Vagina (tissue), 2 donors: ENCODE results near the gene RAP1B. TPM values are rescaled to one million over a fixed set of nuclear protein-coding genes. Genes with fewer than 3 reads are reported as not detected.

Source experiments
- DNase-seq, 2 donors: peaks; one replicate each; pipeline ENCODE4 v3.0.0-alpha.2; 2017; ENCODE audit errors: extremely low spot score in 2 of 2
- H3K27ac ChIP-seq: fragments of 200-600 bp; sonication (generic); one replicate; pipeline ENCODE4 v1.5.1; 2019
- H3K27me3 ChIP-seq: fragments of 200-600 bp; sonication (generic); one replicate; pipeline ENCODE4 v1.5.1; 2019
- H3K36me3 ChIP-seq, 2 donors: fragments of 200-600 bp; sonication (generic); one replicate each; pipeline ENCODE4 v1.5.1; 2017 to 2019
- H3K4me1 ChIP-seq: fragments of 200-600 bp; sonication (generic); one replicate; pipeline ENCODE4 v1.5.1; 2019
- H3K4me3 ChIP-seq, 2 donors: fragments of 200-600 bp; sonication (generic); 1 replicate in 1 of 2; 2 replicates in 1 of 2; pipeline ENCODE4 v1.5.1; 2016 to 2019
- H3K9me3 ChIP-seq: fragments of 200-600 bp; sonication (generic); one replicate; pipeline ENCODE4 v1.5.1; 2019
- CTCF ChIP-seq, 3 experiments: fragments of 450-650 bp in 2 of 3; fragments of 200-600 bp in 1 of 3; sonication (generic) in 1 of 3; IDR thresholded peaks; one replicate each; pipeline ENCODE4 v1.5.1; 2017 to 2019; ENCODE audit warnings: antibody characterized with exemption in 3 of 3, mild to moderate bottlenecking in 2 of 3, moderate library complexity in 2 of 3
- POLR2A ChIP-seq, 2 donors: fragments of 450-650 bp; IDR thresholded peaks; one replicate each; pipeline ENCODE4 v1.6.1; 2017; ENCODE audit warnings: antibody characterized with exemption in 2 of 2, mild to moderate bottlenecking in 2 of 2, moderate library complexity in 2 of 2
- POLR2AphosphoS5 ChIP-seq, 2 donors: sonication (generic); formaldehyde crosslinking; IDR thresholded peaks; one replicate each; pipeline ENCODE4 v1.9.0; 2017; ENCODE audit warnings: antibody characterized with exemption in 2 of 2, mild to moderate bottlenecking in 2 of 2, low read depth in 1 of 2; ENCODE audit not compliant: insufficient read depth in 1 of 2
- intact Hi-C: fragments of 100-400 bp; cut with DNase I; formaldehyde crosslinking; loops from one replicate; pipeline ENCODE4 v1.15.1; 2023
- total RNA-seq: library from RNA; depleted of rRNA; stranded (reverse); fragments of >200 nt; gene quantifications from one replicate; pipeline ENCODE4 v1.2.3, GENCODE V29; 2016

RAP1B gene
- total RNA-seq = 169 TPM

DNA sequence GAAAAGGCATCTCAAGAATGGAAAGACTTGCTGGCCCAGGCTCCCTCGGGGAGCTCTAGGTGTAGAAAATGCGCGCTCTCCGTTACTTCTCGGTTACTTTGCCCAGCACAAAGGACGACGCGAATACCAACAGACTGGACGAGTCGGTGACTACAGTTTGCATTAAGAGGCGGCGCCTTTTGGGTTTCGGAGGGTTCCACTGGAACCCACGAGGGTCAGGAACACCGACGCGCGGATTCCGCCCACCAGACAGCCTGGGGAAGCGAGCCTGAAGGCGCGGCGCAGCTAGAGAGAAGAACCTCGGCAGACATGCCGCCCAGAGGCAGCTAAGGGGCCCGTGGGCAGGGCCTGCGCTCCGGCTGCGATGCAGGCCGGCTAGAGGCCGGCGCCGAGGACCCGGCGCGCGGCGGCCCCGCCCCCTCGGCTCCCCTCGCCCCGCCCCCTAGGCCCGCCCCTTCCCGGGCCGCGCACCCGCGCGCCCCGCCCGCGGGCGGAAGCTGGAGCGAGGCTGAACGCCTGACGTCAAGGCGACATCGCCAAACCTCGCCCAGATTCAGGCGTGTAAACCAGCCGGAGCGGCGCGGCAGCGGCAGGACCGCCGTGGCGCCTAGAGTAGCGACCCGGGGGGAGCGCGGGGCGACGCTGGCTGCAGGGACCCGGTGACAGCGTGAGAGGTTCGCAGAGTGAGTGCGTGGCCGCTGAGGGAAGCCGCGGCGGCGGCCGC is at the start of gene RAP1B:
RAP1B (plus strand) TSS at position 530 of the 724 bp plus-strand sequence. CDS start 37,826 bp downstream, outside the sequence.
- TF ChIP-seq CTCF (IDR thresholded peaks at IDR 0.05) = no peak
- TF ChIP-seq POLR2A (IDR thresholded peaks at IDR 0.05) = peak in 1 of 2 donors; percentile 94
- peak; percentile 13 to 96 for TF ChIP-seq POLR2AphosphoS5 (IDR thresholded peaks at IDR 0.05; ENCODE audit: insufficient read depth in 1 of 2, low read depth in 1 of 2)
- peak in 1 of 2 donors; percentile 91 for DNase-seq
- intact Hi-C loops = no loop called here

GRCh38 chr12:68561830-68562229 is 48.9 kb upstream of the RAP1B start:
- H3K36me3 ChIP-seq = no peaks in the 10 kb centered on the region
- TF ChIP-seq CTCF (IDR thresholded peaks at IDR 0.05) (no peak), POLR2A (IDR thresholded peaks at IDR 0.05) (no peak), POLR2AphosphoS5 (IDR thresholded peaks at IDR 0.05; ENCODE audit: insufficient read depth in 1 of 2, low read depth in 1 of 2) (no peak)
- no peaks in the 10 kb centered on the region for H3K9me3 ChIP-seq
- H3K4me3 ChIP-seq = no peak overlapping the region
- no peaks in the 10 kb centered on the region for H3K27me3 ChIP-seq
- no peak for DNase-seq
- no peak overlapping the region for H3K27ac ChIP-seq
- peaks cover 13% of the 10 kb centered on the region for H3K4me1 ChIP-seq
- intact Hi-C loops = no loop called here

More for the DNA sequence above, at the start of gene RAP1B:
- peak within 1 kb of the TSS; percentile 86 to 93 for H3K4me3 ChIP-seq
- H3K27me3 ChIP-seq = no peaks in the 10 kb centered on the region
- no peaks in the 10 kb centered on the region for H3K9me3 ChIP-seq
- peaks cover 45% of the 10 kb centered on the region for H3K4me1 ChIP-seq
- no peaks in the 10 kb centered on the region for H3K36me3 ChIP-seq
- H3K27ac ChIP-seq = peak within 1 kb of the TSS; percentile 99

DNA sequence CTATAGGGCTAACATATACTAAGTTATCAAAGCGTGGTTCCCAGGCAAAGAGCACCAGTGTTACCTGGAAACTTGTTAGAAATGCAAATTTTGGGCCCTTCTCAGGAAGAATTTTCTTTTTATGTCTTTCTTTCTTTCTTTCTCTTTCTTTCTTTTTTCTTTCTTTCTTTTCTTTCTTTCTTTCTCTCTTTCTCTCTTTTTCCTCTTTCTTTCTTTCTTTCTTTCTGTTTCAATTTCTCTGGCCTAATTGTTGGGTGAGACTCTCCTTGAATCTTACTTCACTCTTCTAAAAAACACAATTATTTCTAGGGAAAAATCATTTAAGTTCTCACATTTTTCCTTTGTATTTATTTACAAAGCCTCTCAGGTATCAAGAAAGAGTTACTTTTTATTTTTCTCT is 46.5 kb upstream of the RAP1B start:
- intact Hi-C loops = no loop called here
- Histone ChIP-seq H3K36me3 (no peaks in the 10 kb centered on the region), H3K4me1 (peaks cover 13% of the 10 kb centered on the region), H3K27me3 (no peaks in the 10 kb centered on the region), H3K27ac (no peak overlapping the region), H3K9me3 (no peaks in the 10 kb centered on the region), H3K4me3 (no peak overlapping the region)
- no peak for TF ChIP-seq POLR2A (IDR thresholded peaks at IDR 0.05)
- no peak for TF ChIP-seq POLR2AphosphoS5 (IDR thresholded peaks at IDR 0.05; ENCODE audit: insufficient read depth in 1 of 2, low read depth in 1 of 2)
- no peak for TF ChIP-seq CTCF (IDR thresholded peaks at IDR 0.05)
- DNase-seq = no peak

GRCh38 chr12:68565391-68565903 is 45.3 kb upstream of the RAP1B start:
- H3K27me3 ChIP-seq = no peaks in the 10 kb centered on the region
- H3K4me1 ChIP-seq = peaks cover 3% of the 10 kb centered on the region
- no peak for DNase-seq
- TF ChIP-seq POLR2A (IDR thresholded peaks at IDR 0.05) = no peak
- TF ChIP-seq POLR2AphosphoS5 (IDR thresholded peaks at IDR 0.05; ENCODE audit: insufficient read depth in 1 of 2, low read depth in 1 of 2) = peak in 1 of 2 donors; percentile 45
- no peaks in the 10 kb centered on the region for H3K9me3 ChIP-seq
- H3K36me3 ChIP-seq = no peaks in the 10 kb centered on the region
- intact Hi-C loops = no loop called here
- H3K4me3 ChIP-seq = no peak overlapping the region
- no peak overlapping the region for H3K27ac ChIP-seq

- Histone ChIP-seq H3K9me3 (no peaks in the 10 kb centered on the region), H3K27me3 (no peaks in the 10 kb centered on the region), H3K36me3 (no peaks in the 10 kb centered on the region), H3K27ac (no peak overlapping the region), H3K4me1 (no peaks in the 10 kb centered on the region), H3K4me3 (no peak overlapping the region)
- DNase-seq = no peak
- intact Hi-C loops = no loop called here
- no peak for TF ChIP-seq POLR2A (IDR thresholded peaks at IDR 0.05)
- TF ChIP-seq CTCF (IDR thresholded peaks at IDR 0.05) = no peak
- TF ChIP-seq POLR2AphosphoS5 (IDR thresholded peaks at IDR 0.05; ENCODE audit: insufficient read depth in 1 of 2, low read depth in 1 of 2) = no peak
Observed at GRCh38 chr12:68568922-68569569, 41.7 kb upstream of the RAP1B start.
